ENCODE results near the gene OR2V2.

- TF ChIP-seq CTCF (IDR thresholded peaks at IDR 0.05): no peak
- peak; percentile 34 to 61 (median 47) for TF ChIP-seq POLR2AphosphoS5 (IDR thresholded peaks at IDR 0.05)
- no peak for TF ChIP-seq POLR2A (IDR thresholded peaks at IDR 0.05)
Observed at GRCh38 chr5:181188700-181189362, 41.4 kb downstream of the OR2V2 start.

Measured in breast epithelium (tissue), 3 donors.